Astrocyte of the cerebellum (primary cell): ENCODE measurements around the gene TPO.

Source experiments
- DNase-seq: peaks from one replicate; pipeline ENCODE4 v3.0.0-alpha.2; 2011; ENCODE audit warnings: low read depth
- H3K4me3 ChIP-seq: 2 replicates; pipeline ENCODE4 v1.5.1; 2011; ENCODE audit warnings: mild to moderate bottlenecking, low read depth, low read length, moderate library complexity
- CTCF ChIP-seq: IDR thresholded peaks from 2 replicates; pipeline ENCODE4 v1.5.1; 2012; ENCODE audit warnings: low read length, low read depth, moderate library complexity, mild to moderate bottlenecking; ENCODE audit errors: missing control alignments
- in situ Hi-C: cut with HindIII; loops from 2 replicates; pipeline ENCODE4 v1.10.0; 2017; ENCODE audit warnings: low sequenced_read_pairs

The TPO gene

GRCh38 chr2:1461507-1462390, 48.5 kb downstream of the TPO start:
- in situ Hi-C loops, result no loop called here
- no peak for TF ChIP-seq CTCF
- no peak overlapping the region for H3K4me3 ChIP-seq
- no peak for DNase-seq

- in situ Hi-C loops, result no loop called here
These were observed 49.7 kb downstream of the TPO start for GRCh38 chr2:1462994-1463393.

GRCh38 chr2:1472350-1472749, 59.1 kb downstream of the TPO start:
- no peak for DNase-seq
- in situ Hi-C loops, result no loop called here
- H3K4me3 ChIP-seq, result no peak overlapping the region
- no peak for TF ChIP-seq CTCF

More at GRCh38 chr2:1462994-1463393, 49.7 kb downstream of the TPO start:
- no peak for DNase-seq
- TF ChIP-seq CTCF, result no peak
- H3K4me3 ChIP-seq, result no peak overlapping the region

- in situ Hi-C loops, result no loop called here
- no peak overlapping the region for H3K4me3 ChIP-seq
- TF ChIP-seq CTCF, result no peak
- DNase-seq, result no peak
These were observed 63.4 kb downstream of the TPO start for GRCh38 chr2:1476617-1477195.

GRCh38 chr2:1477196-1478040, 64.2 kb downstream of the TPO start:
- in situ Hi-C loops, result no loop called here
- no peak for DNase-seq
- no peak for TF ChIP-seq CTCF
- no peak overlapping the region for H3K4me3 ChIP-seq

- no peak for DNase-seq
- no peak overlapping the region for H3K4me3 ChIP-seq
- in situ Hi-C loops, result no loop called here
- no peak for TF ChIP-seq CTCF
These were observed 65.3 kb downstream of the TPO start for GRCh38 chr2:1478311-1479305.
